Lower leg skin (tissue), 4 donors: ENCODE measurements around the gene VSIG10L. TPM values are rescaled to one million over a fixed set of nuclear protein-coding genes. Genes with fewer than 3 reads are reported as not detected.

ENCODE experiments used
- DNase-seq, 2 donors: peaks; one replicate each; pipeline ENCODE4 v3.0.0-alpha.2; 2019; ENCODE audit warnings: low spot score in 2 of 2
- H3K4me3 ChIP-seq: fragments of 200-600 bp; sonication (generic); 2 replicates; pipeline ENCODE4 v1.5.1; 2017; ENCODE audit warnings: mild to moderate bottlenecking, low read depth; ENCODE audit not compliant: poor library complexity, severe bottlenecking
- CTCF ChIP-seq, 3 donors: fragments of 450-650 bp; IDR thresholded peaks; one replicate each; pipeline ENCODE4 v1.5.1; 2016; ENCODE audit warnings: antibody characterized with exemption in 3 of 3, mild to moderate bottlenecking in 3 of 3, moderate library complexity in 2 of 3
- POLR2A ChIP-seq, 2 donors: fragments of 450-650 bp; IDR thresholded peaks; one replicate each; pipeline ENCODE4 v1.6.1; 2016 to 2017; ENCODE audit warnings: antibody characterized with exemption in 2 of 2, mild to moderate bottlenecking in 1 of 2, moderate library complexity in 1 of 2
- WGBS, 2 donors: methylation state at CpG; one replicate each; pipeline ENCODE4 v1.1.5; 2018; 5-methylcytosine and 5-hydroxymethylcytosine counted together
- intact Hi-C: fragments of 100-400 bp; cut with DNase I; formaldehyde crosslinking; loops from one replicate; pipeline ENCODE4 v1.15.0; 2023; ENCODE audit warnings: low total_unique reads
- total RNA-seq, 4 donors: library from RNA; depleted of rRNA; stranded (reverse); fragments of >200 nt; gene quantifications; one replicate each; pipeline ENCODE4 v1.1.0, GENCODE V29; 2016

Gene VSIG10L
- total RNA-seq, 4 donors from 2014 or later = 31.0 to 42.9 (median 39.5) TPM

GRCh38 chr19:51361239-51361638 lies 19.3 kb upstream of the VSIG10L start:
- H3K4me3 ChIP-seq = no peak overlapping the region
- DNase-seq = no peak
- intact Hi-C loops = no loop called here
- WGBS, 2 donors = 89 to 90% methylated on average over 13 of the region's 13 CpGs
- TF ChIP-seq POLR2A (IDR thresholded peaks at IDR 0.05) = no peak
- TF ChIP-seq CTCF (IDR thresholded peaks at IDR 0.05) = no peak

- intact Hi-C loops = no loop called here
- TF ChIP-seq POLR2A (IDR thresholded peaks at IDR 0.05) (no peak), CTCF (IDR thresholded peaks at IDR 0.05) (no peak)
- no peak for DNase-seq
- WGBS, 2 donors = 71 to 82% methylated on average over 4 of the region's 4 CpGs
- H3K4me3 ChIP-seq = no peak overlapping the region
Measured at GRCh38 chr19:51359294-51359693, 17.4 kb upstream of the VSIG10L start.

GRCh38 chr19:51357952-51358351 lies 16.0 kb upstream of the VSIG10L start:
- intact Hi-C loops = no loop called here
- TF ChIP-seq POLR2A (IDR thresholded peaks at IDR 0.05) (no peak), CTCF (IDR thresholded peaks at IDR 0.05) (no peak)
- no peak for DNase-seq
- 69 to 76% methylated on average over 7 of the region's 7 CpGs for WGBS, 2 donors
- H3K4me3 ChIP-seq = no peak overlapping the region

- H3K4me3 ChIP-seq = no peak overlapping the region
- intact Hi-C loops = no loop called here
- WGBS, 2 donors = 95 to 96% methylated on average over 10 of the region's 10 CpGs
- TF ChIP-seq CTCF (IDR thresholded peaks at IDR 0.05) = no peak
- TF ChIP-seq POLR2A (IDR thresholded peaks at IDR 0.05) = no peak
- no peak for DNase-seq
Measured at GRCh38 chr19:51356159-51356801, 14.3 kb upstream of the VSIG10L start.

- intact Hi-C loops = no loop called here
- no peak overlapping the region for H3K4me3 ChIP-seq
- TF ChIP-seq CTCF (IDR thresholded peaks at IDR 0.05) = no peak
- no peak for TF ChIP-seq POLR2A (IDR thresholded peaks at IDR 0.05)
- no peak for DNase-seq
- 56 to 57% methylated on average over 8 of the region's 8 CpGs for WGBS, 2 donors
Measured at GRCh38 chr19:51354742-51355148, 12.8 kb upstream of the VSIG10L start.
